Fibroblast of peridontal ligament (primary cell): ENCODE data around the gene CD177.
"Not testable (repeated sequence)": the region's sequence is repeated elsewhere in the genome, so short reads cannot be mapped to it uniquely, and the experiment has no call there.

Experiments
- DNase-seq: peaks from one replicate; pipeline ENCODE4 v3.0.0-alpha.2; 2010; ENCODE audit errors: extremely low read depth

The CD177 gene

GRCh38 chr19:43332058-43332922 is 21.2 kb upstream of the CD177 start:
- DNase-seq = no peak

- DNase-seq = not testable (repeated sequence)
These were observed 17.0 kb upstream of the CD177 start for GRCh38 chr19:43336508-43336907.

GRCh38 chr19:43337737-43338136 is 15.7 kb upstream of the CD177 start:
- DNase-seq = no peak

GRCh38 chr19:43338530-43338929 is 15.0 kb upstream of the CD177 start:
- no peak for DNase-seq

GRCh38 chr19:43339243-43339930 is 14.1 kb upstream of the CD177 start:
- DNase-seq = not testable (repeated sequence)

GRCh38 chr19:43340101-43340500 is 13.4 kb upstream of the CD177 start:
- DNase-seq = not testable (repeated sequence)

GRCh38 chr19:43341098-43341497 is 12.4 kb upstream of the CD177 start:
- DNase-seq = not testable (repeated sequence)

GRCh38 chr19:43342104-43342503 is 11.4 kb upstream of the CD177 start:
- DNase-seq = not testable (repeated sequence)

GRCh38 chr19:43344347-43344925 is 9.1 kb upstream of the CD177 start:
- not testable (repeated sequence) for DNase-seq

GRCh38 chr19:43349813-43350212 is 3.7 kb upstream of the CD177 start:
- DNase-seq = not testable (repeated sequence)

GRCh38 chr19:43351998-43352746 is 1.3 kb upstream of the CD177 start:
- DNase-seq = no peak

- no peak for DNase-seq
These were observed 780 bp downstream of the CD177 start for GRCh38 chr19:43354305-43354627.

GRCh38 chr19:43356749-43357148 is 3.3 kb downstream of the CD177 start:
- DNase-seq = not testable (repeated sequence)

- no peak for DNase-seq
These were observed 8.7 kb downstream of the CD177 start for GRCh38 chr19:43362179-43362578.

- DNase-seq = no peak
These were observed 9.3 kb downstream of the CD177 start for GRCh38 chr19:43362745-43363144.

GRCh38 chr19:43365677-43366076 is 12.2 kb downstream of the CD177 start:
- not testable (repeated sequence) for DNase-seq

- DNase-seq = no peak
These were observed 14.3 kb downstream of the CD177 start for GRCh38 chr19:43367822-43368221.

- DNase-seq = not testable (repeated sequence)
These were observed 15.4 kb downstream of the CD177 start for GRCh38 chr19:43368897-43369296.

- no peak for DNase-seq
These were observed 18.4 kb downstream of the CD177 start for GRCh38 chr19:43371909-43372308.

GRCh38 chr19:43372462-43372861 is 19.0 kb downstream of the CD177 start:
- DNase-seq = no peak

GRCh38 chr19:43377624-43378023 is 24.1 kb downstream of the CD177 start:
- not testable (repeated sequence) for DNase-seq

- no peak for DNase-seq
These were observed 26.5 kb downstream of the CD177 start for GRCh38 chr19:43380008-43380407.
